Activated CD4-positive, CD25-positive, alpha-beta regulatory T cell (primary cell): ENCODE results near the gene DRD2.

ENCODE experiments used
- DNase-seq, 4 experiments: peaks; one replicate each; lab custom pipeline; 2025; lab: John Stamatoyannopoulos, UW

Gene DRD2

DNA sequence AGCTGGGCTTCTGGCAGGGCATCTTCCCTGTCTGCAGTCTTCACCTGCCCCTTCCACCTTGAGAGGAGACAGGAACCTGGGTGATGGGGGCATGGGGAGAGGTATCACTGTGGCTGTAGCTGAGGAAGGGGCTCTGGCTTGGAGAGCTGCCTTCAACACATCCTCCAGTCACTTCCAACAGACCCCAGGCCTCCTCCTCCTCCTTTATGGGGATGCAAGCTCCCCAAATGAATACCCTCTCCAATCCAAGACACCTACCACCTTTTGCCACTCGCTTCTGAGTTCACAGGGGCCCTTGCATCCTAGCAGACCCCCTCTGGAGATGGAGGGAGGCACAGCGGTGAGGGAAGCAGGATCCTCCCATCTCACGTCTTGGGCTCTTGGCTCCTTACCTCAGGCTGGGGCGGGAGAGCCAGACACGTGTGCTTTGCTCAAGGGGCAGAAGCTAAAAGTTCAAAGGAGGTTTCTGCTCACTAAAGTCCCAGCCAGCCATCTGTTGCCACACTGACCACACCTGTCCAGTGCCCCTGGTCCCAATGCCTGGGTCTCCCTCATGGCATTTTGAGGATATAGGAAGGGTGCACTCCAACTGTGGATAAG lies 74.5 kb downstream of the DRD2 start:
- DNase-seq: no peak

DNA sequence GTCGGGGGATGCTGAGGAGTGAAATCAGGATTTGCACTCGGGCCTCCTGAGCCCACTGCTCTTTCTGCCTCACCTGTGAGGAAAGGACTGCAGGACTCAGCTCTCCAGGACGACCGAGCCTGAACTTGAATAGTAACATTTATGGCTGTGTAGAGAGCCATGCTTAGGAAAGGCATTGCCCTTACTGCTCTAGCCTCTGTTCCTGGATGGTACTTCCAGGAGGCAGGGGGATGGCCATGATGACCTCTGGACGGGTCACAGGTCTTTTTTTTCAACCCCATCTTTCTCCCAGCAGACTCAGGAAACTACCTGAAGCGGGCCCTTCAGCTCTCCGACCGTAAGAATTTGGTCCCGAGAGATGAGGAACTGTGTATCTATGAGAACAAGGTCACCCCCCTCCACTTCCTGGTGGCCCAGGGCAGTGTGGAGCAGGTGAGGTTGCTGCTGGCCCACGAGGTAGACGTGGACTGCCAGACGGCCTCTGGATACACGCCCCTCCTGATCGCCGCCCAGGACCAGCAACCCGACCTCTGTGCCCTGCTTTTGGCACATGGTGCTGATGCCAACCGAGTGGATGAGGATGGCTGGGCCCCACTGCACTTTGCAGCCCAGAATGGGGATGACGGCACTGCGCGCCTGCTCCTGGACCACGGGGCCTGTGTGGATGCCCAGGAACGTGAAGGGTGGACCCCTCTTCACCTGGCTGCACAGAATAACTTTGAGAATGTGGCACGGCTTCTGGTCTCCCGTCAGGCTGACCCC lies 76.3 kb downstream of the DRD2 start:
- no peak for DNase-seq

DNA sequence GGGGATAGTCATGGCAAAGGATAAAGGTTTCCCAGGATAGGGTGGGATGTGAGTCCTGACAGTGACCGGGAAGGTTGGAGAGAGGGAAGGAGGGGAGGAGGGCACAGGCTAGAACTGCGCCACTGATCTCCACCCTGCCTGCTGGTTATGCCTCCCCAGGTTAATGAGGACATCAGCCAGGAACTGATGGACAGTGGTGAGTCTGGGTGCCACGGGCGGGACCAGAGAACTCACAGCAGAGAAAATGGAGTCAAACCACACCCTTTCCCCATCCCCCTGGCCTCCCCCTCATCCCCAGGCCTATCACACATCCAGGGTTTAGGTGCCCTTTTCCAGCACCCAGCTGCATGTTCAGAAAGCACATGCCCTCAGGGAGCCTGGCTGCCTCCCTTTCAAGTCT lies 77.4 kb downstream of the DRD2 start:
- no peak for DNase-seq

DNA sequence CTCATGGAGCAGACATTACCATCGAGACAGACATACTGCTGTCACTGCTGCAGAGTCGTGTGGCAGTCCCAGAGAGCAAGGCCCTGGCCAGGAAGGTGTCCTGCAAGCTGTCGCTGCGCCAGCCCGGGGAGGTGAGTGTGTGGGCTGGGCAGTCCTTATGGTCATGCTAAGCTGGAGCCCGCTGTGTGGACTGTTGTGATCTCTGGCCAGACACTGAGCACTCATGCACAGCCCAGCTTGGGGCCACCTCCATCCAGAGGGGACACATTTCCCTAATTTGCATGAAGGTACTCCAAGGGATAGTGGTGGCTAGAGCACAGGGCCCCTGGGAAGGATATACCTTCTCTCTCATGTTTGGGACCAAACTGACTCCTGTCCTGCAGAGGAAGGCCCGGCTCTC lies 78.0 kb downstream of the DRD2 start:
- DNase-seq: no peak

DNA sequence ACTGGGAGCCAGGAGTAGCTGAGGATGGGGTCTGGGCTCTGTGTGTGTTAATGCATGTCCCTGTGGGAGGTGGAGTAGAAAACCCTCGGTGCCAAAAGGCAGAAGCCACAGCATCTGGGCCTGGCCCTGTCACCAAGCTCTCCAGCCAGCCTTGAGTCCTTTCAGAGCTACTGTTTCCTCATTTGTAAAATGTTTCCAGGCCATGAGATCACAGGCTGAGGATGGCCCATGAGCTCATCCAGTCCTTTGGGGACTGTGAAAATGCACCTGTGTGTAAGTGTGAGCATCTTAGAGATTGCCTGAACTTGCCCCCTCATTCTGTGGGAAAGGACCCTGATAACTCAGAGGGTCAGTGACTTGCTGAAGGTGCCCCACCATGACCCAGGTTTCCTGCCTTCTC lies 78.5 kb downstream of the DRD2 start:
- no peak for DNase-seq

DNA sequence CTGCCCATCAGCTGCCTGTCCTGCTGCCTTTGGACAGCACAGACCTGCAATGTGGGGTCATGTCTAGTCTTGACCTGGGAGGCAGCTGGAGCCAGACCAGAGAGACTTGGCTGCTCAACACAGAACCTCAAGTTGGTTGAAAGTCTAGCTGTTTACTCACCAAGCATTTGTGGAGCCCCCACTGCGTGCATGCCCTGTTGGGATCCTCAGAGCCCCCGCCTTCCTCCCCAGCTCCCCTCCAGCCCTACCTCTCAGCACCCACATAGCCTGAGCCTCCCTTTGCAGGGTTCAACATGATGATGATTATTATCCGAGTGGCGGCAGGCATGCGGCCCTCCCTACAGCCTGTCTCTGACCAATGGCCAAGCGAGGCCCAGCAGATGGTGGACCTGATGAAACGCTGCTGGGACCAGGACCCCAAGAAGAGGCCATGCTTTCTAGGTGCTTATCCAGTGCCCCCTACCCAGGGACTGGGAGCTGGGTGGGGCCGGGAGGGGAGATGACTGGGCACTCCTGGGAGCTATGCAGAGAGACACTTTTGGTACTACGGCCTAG lies 79.3 kb downstream of the DRD2 start:
- DNase-seq: no peak

DNA sequence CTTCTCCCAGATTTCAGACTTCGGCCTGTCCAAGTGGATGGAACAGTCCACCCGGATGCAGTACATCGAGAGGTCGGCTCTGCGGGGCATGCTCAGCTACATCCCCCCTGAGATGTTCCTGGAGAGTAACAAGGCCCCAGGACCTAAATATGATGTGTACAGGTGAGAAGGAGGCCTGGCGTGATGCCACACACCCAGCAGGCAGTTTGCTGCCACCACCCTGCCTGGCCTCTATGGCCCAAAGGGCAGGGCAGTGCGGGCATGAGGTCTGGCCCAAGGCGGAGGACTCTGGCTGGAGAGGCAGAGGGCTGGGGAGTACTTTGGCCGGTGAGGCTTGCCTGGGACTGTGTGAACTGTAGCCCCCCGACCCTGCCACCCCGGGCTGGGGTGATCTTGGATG lies 80.3 kb downstream of the DRD2 start:
- DNase-seq: no peak

DNA sequence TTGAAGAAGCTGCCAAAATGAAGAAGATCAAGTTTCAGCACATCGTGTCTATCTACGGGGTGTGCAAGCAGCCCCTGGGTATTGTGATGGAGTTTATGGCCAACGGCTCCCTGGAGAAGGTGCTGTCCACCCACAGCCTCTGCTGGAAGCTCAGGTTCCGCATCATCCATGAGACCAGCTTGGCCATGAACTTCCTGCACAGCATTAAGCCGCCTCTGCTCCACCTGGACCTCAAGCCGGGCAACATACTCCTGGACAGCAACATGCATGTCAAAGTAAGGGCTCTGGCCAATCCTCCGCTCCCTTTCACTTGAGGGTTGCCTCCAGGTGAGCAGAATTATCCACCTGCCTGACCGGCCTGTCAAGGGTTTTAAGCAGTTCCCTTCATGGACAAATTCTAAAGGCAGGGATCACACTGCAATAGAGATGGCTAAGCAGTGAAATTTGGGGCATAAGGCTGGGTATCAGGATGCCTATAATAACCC lies 81.7 kb downstream of the DRD2 start:
- no peak for DNase-seq

DNA sequence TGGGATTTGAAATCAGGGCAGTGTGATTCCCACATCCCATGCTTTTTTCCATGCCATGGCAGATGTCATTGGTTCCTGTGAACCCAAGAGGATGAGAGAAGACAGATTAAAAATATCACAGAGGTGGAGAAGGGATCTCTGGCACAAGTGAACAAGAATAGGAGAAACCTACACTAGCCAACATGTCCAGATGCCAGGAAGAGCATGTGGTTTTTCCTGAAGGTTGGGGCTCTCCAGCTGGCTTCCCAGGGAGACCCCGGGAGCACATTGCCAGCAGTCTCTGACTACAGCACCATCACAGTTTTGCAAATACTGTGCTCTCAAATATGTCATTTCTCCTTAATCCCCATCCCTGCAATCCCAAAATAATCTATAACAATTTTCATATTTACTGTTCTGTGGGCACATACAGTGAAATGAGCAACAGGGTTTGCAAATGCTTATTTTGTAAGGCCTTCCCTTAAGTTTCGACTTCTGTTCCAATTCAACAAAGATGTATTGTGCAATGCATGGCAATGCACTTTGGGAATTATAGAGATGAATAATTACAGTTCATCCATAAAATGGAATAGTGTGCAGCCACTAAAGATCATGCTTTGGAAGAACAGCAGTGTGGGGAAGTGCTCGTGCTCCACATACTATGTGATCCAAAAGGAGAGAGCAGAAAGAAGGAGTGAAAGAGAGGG lies 82.8 kb downstream of the DRD2 start:
- no peak for DNase-seq

DNA sequence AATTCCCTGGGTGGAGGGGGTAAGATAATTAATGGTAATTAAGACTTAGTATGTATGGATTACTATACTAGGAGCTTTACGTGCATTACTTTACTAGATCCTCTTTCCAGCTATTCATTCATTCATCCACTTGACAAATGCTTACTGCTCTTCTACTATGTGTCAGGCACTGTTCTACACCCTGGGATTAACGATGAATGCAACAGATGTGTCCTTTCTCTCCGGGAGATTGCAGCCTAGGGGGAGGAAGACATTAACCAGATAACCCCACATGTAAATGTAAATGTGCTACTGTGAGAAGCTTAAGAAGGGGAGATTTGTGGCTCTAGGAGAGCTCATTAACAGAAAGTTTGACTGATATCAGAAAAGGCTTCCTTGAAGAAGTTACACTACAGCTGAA lies 85.9 kb downstream of the DRD2 start:
- no peak for DNase-seq

DNA sequence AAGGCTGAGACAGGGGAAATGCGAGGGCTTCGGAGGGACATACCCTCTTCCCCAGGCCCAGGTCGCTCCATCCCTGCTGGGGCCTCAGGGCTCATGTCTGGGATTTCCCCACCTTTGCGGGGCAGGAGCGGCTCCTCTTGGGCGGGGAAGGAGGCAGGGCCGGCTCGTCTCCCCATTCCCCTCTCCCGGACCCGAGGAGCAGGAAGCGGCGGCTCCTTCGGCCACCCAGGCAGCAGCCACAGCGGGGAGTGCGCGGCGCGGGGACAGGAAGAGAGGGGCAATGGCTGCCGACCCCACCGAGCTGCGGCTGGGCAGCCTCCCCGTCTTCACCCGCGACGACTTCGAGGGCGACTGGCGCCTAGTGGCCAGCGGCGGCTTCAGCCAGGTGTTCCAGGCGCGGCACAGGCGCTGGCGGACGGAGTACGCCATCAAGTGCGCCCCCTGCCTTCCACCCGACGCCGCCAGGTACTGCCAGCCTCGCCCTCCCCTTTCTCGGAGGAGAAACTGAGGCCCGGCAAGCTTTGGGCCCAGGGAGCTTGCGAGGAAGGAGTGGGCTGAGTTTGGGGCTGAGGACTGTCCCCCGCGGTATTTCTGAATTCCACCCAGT lies 87.5 kb downstream of the DRD2 start, which contains the start of gene ANKK1:
ANKK1 (plus strand) TSS at position 175 of the 607 bp plus-strand sequence; CDS start at position 281, 106 bp downstream.
- no peak for DNase-seq

DNA sequence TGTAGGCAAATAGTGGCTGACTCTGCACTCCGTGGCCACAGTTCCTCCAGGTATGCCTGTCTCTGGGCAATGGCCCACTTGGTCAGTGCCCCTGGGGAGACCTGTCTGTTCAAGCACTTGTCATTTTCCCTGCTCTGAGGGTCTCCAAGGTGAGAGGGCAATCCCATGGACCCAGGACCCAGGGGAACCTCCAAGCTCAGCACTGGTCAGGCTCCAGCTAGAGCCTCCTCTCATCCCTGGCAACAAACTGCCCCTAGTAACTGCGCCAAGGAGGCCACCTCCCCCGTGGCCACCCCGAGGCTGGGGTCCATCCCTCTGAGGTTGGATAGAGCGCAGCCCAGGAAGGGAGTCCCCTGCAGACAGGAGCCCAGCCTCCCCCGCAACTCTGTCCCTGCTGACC lies 88.3 kb downstream of the DRD2 start:
- DNase-seq: no peak

DNA sequence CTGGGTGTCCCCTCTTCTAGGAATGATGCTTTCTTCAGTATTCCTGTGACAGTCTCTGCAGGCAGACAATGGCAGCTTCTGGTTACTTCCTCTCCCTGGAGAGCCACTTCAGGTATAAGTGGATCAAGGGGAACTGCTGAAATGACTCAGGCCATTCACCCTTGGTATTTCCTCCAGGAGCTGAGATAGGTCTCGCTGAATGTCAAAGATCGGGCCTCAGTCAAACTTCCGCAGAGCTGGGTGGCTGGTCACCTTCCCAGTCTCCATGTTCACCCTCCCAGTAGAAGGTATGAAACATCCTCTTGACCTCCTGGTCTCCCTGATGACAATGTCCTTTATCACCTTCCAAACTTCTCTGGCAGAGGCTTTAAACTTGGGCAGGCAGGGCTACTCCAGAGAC lies 89.4 kb downstream of the DRD2 start:
- no peak for DNase-seq

DNA sequence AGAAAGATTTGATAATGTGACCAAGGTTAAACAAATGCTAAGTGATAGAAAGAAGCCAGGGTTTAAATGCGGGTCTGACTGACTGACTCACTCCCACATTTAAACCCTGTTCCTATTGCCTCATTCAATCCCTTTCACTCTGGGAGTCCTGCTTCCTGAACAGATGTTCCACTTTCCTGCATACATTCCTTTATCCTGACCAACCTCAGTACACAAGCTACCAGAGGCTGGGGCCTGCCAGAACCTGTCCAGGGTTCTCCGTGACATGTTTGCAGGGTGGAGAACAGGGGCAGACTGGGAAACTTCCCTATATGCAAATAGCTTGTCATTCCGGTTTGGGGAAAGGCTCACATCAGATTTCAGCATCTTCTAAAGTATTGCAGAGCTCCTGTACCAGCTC lies 90.6 kb downstream of the DRD2 start:
- DNase-seq: no peak

DNA sequence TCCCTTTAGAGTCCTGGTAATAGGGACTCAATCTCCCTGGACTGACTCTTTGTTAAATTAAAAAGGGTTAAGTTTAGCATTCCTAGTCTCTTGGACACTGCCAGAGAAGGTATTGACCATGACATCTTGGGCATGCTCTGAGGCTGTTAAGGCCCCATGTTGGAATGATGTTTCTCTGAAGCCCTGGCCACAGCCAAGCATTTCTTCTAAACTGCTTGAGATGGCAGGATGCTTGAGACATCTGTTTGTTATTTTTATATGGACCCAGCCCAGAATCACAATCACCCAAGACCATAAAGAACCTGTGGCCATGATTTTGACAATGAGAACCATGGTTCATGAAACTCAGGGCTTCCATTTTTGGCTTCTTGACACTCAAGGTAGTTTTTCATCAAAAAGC lies 93.1 kb downstream of the DRD2 start:
- DNase-seq: no peak

DNA sequence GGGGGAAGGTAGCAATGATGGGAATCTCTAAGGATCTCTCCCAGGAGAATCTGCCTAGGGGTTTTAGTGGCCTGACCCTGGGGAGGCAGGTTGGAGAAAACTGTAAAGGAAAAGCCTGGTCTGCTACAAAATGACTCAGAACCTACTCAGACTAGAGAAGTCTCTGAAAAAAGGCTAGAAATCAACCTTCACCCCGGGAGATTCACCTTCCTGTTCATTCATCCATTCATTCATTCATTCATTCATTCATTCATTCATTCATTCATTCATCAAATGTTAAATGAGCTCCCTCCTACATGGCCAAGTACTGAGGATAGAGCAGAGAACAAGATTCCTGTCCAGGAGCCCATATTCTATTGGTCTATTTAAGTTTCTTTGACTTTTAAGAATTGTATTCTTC lies 96.5 kb downstream of the DRD2 start:
- DNase-seq: no peak

DNA sequence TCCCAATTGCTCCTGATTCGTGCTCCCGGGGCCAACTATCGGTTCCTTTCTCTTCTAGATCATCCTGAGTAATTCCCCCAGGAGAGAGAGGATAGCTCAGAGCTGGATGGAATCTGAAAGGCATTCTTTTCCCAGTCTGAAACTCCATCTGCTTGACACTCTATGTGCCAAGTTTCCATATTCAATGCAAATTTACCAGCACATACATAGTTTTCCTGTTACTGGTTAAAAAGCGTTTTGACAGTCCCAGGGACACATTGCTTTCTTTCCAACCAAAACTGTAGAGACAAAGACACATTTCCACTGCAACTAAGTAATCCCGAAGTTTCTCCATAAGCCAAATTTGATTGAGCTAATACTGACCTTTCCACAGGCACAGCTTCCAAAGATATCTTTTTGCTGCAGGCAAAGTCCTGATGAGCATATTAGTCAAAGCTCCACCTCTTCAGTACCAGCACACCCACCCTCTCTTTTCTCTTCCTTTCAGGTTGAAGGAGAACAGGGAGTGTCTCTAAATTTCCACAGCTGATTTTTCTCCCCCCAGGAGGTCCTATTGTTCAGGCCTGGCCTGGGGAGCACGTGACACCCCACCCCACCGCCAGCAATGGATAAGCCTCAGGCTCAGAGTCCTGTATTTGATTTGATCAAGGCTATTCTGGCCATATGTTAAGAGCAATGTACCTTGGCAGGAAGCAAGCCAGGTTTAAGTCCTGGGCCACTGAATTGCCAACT lies 97.4 kb downstream of the DRD2 start:
- DNase-seq: no peak

DNA sequence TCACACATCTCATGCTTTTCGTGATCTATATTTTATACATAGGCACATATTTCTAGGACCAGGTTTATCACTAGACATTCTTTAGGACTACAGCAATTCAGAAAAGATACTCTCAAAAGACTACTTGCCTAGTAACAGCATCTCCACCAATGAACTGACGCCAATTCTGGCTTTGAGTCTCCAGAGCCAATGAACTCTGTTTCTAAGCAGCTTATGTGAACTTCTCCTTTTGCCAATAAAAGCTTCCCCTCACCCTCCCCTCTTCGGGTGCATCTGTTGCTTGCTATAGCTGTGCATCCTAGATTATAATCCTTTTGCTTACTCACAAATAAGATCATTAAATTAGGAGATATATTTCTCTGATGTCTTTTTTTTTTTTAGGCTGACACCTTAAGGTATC lies 99.0 kb downstream of the DRD2 start:
- no peak for DNase-seq

DNA sequence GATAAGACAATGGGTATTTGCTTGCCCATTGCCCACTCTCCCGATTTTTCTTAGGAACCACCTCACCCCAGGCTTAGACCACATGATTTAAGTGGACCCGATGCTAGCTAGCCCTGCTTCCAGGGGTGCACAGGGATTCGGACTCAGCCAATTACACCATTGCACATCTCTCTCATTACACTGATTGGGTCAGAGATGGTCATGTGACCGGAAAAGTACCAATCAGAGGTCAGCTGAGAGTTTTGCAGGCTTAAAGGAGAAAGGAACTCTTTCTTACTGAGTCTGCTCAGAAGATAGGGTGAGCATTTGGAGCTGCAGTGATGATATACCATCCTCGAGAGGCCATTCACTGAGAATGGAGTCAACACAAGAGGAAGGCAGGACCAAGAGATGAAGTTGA lies 99.8 kb downstream of the DRD2 start:
- DNase-seq: no peak

DNA sequence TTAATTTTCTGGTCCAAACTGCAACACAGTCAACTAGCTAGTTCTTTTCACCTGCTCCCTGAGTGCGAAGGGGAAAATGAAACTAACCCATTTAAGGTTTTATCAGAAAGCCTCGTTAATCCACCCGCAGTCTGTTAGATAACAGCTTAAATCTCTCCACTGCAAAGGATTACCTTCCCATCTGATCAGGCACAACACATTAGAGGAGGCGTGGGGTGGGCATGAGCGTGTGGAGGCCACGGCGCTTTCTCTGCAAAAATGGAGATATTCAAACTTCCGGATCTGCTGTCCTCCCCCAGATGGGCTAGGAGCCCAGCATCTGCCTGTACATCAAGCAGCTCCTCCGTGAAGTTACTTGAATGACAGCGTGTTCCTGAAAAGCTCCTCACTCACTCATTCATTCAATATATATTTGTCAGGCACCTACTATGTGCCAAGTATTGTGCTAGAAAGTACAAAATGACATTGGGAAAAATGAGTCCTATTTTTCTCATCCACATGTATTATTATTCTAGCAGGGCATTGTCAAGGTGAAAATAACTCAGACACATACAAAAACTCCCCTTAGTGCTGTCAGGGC lies 101.1 kb downstream of the DRD2 start:
- no peak for DNase-seq

DNA sequence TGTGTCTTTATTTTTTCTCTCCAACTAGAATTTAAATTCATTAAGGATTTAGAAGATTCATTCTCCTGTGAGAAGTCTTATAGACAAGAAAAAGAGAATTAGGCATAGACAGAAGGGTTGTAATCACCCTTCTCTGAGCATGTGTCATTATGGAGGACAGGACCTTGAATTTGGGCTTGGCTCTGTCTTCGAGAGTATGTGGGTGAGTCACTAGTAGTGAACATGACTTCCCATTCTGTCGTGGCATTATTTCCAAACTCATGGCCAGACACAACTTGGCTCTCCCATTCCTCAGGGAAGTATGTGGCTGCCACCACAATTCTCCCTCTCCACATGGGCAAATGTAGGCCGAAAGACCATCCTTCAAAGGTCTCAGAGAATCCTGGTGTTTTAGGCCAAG lies 101.9 kb downstream of the DRD2 start:
- DNase-seq: no peak
